D721Med (cell line): ENCODE measurements around the gene STK38.

Source experiments
- DNase-seq: peaks from one replicate; pipeline ENCODE4 v3.0.0; 2011; ENCODE audit warnings: low spot score; ENCODE audit not compliant: insufficient read length
- FAIRE-seq: peaks from 2 replicates; lab custom pipeline; 2011; peaks lifted over from hg19 to GRCh38; lab: Jason Lieb, UNC
- TF ChIP-seq, protein P1 (sequence below): IDR thresholded peaks from 2 replicates; pipeline ENCODE4 v1.5.1; 2012; ENCODE audit warnings: mild to moderate bottlenecking, control low read depth; ENCODE audit not compliant: insufficient read depth; ENCODE audit errors: missing control alignments

STK38 gene

GRCh38 chr6:36563237-36563927 lies 16.1 kb upstream of the STK38 start:
- TF ChIP-seq, protein P1, sequence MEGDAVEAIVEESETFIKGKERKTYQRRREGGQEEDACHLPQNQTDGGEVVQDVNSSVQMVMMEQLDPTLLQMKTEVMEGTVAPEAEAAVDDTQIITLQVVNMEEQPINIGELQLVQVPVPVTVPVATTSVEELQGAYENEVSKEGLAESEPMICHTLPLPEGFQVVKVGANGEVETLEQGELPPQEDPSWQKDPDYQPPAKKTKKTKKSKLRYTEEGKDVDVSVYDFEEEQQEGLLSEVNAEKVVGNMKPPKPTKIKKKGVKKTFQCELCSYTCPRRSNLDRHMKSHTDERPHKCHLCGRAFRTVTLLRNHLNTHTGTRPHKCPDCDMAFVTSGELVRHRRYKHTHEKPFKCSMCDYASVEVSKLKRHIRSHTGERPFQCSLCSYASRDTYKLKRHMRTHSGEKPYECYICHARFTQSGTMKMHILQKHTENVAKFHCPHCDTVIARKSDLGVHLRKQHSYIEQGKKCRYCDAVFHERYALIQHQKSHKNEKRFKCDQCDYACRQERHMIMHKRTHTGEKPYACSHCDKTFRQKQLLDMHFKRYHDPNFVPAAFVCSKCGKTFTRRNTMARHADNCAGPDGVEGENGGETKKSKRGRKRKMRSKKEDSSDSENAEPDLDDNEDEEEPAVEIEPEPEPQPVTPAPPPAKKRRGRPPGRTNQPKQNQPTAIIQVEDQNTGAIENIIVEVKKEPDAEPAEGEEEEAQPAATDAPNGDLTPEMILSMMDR: no peak
- no peak for FAIRE-seq
- DNase-seq: no peak

GRCh38 chr6:36560822-36561221 lies 13.5 kb upstream of the STK38 start:
- TF ChIP-seq, protein P1: no peak
- FAIRE-seq: no peak

DNA sequence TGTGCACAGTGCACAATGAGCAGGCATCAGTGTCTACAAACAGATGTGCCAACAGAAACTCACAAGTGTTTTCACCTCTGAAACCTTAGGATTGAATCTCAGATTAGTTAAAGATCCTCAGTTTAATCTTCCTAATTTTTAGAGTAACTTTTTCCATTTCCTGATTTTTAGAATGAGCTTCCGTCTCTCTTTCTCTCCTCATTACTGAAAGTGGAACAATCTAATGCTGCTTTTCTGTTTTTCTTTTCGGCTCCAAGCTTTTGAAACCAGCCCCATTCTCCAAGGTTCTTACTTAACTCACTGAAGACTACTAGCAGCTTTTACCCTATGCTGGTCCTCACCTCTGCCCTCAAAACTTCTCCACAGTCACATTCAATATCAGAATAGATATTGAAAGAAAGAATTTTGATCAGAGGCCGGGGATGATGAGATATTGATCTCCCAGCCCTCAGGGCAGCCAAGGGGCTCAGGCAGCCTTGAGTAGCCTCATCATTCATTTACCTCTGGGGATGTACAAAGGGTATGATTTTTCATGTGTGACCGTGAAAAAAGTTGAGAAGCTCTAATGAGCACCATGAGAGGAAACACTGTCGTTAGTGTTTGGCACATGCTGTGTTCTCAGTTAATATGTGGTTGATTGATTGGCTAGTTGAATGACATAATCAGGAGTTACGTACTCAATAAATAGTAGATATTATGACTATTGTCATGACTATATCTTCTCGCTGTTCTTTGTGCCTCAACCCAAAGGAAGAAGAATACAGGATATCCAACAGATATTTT lies 11.9 kb upstream of the STK38 start:
- DNase-seq: no peak
- TF ChIP-seq, protein P1: no peak
- FAIRE-seq: no peak

More at GRCh38 chr6:36560822-36561221, 13.5 kb upstream of the STK38 start:
- DNase-seq: no peak

- TF ChIP-seq, protein P1: no peak
- FAIRE-seq (no peak), DNase-seq (no peak)
These were observed 9.0 kb upstream of the STK38 start for GRCh38 chr6:36556281-36556680.

DNA sequence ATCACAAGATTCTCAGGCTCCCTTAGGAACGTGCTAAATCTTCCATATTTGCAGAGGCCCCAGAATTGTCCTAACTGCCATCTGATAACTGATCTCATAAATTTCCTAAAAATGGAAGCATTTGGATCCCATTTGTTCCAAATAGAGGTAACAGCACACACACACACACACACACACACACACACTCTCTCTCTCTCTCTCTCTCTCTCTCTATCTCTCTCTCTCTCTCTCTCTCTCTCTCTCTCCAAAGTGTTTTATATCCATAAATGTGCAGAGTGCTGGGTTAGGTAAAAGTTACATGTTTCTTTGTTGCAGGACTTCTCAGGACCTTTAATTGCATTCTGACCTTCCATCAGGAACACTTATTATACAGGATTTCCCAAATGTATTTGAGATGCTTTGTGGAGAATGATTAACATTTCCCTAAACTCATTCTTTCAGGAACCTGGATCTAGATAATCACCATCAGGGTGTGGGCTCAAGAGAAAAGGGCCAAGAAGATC lies 8.5 kb upstream of the STK38 start:
- no peak for FAIRE-seq
- TF ChIP-seq, protein P1: no peak

GRCh38 chr6:36550473-36551000 lies 3.3 kb upstream of the STK38 start:
- FAIRE-seq (no peak), DNase-seq (no peak)
- TF ChIP-seq, protein P1: no peak

More for the DNA sequence above, 8.5 kb upstream of the STK38 start:
- DNase-seq: no peak

DNA sequence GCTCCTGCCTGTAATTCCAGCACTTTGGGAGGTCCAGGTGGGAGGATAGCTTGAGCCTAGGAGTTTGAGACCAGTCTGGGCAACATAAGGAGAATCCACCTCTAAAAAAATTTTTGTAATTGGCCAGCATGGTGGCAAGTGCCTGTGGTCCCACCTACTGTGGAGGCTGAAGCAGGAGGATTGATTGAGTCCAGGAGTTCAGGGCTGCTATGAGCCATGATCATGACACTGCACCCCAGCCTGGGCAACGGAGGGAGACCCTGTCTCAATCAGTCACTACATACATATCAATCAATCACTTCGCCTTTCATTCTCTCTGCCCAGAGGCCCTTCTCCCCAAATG lies 1.1 kb upstream of the STK38 start:
- no peak for FAIRE-seq
- DNase-seq: no peak
- TF ChIP-seq, protein P1: no peak
